Adrenal gland (tissue), 12 donors: ENCODE data around the gene NCR2. TPM values are rescaled to one million over a fixed set of nuclear protein-coding genes. Genes with fewer than 3 reads are reported as not detected.
A peak's percentile ranks its signal among the peaks of the same experiment; 100 is the strongest.

Source experiments
- DNase-seq, 7 donors: peaks; one replicate each; pipeline ENCODE4 v3.0.0-alpha.2; 2019 to 2020
- H3K27ac ChIP-seq, 5 donors: fragments of 200-600 bp; sonication (generic) in 4 of 5; 1 replicate in 3 of 5; 2 replicates in 2 of 5; pipeline versions ENCODE4 v1.5.1 to v1.8.0; 2016 to 2020; ENCODE audit warnings: mild to moderate bottlenecking in 1 of 5
- H3K27me3 ChIP-seq: fragments of 200-600 bp; 2 replicates; pipeline ENCODE4 v1.8.0; 2021
- H3K36me3 ChIP-seq, 2 donors: fragments of 200-600 bp; replicated peaks in 1 of 2; 1 replicate in 1 of 2; 2 replicates in 1 of 2; pipeline versions ENCODE4 v1.5.1 to v1.8.0; 2018 to 2022
- H3K4me1 ChIP-seq, 2 donors: fragments of 200-600 bp; replicated peaks in 1 of 2; 1 replicate in 1 of 2; 2 replicates in 1 of 2; pipeline versions ENCODE4 v1.5.1 to v1.8.0; 2018 to 2021
- H3K4me3 ChIP-seq, 4 donors: fragments of 200-600 bp; sonication (generic) in 3 of 4; one replicate each; pipeline ENCODE4 v1.5.1; 2016 to 2018
- H3K9me3 ChIP-seq, 3 donors: fragments of 200-600 bp; sonication (generic) in 1 of 3; replicated peaks in 1 of 3; 1 replicate in 2 of 3; 2 replicates in 1 of 3; pipeline versions ENCODE4 v1.5.1 to v1.8.0; 2016 to 2021
- CTCF ChIP-seq, 6 experiments: fragments of 450-650 bp in 4 of 6; fragments of 200-600 bp in 2 of 6; sonication (generic) in 1 of 6; IDR thresholded peaks; 1 replicate in 5 of 6; 2 replicates in 1 of 6; pipeline versions ENCODE4 v1.5.1 to v1.8.0; 2016 to 2021; ENCODE audit warnings: antibody characterized with exemption in 6 of 6, mild to moderate bottlenecking in 2 of 6, moderate library complexity in 1 of 6
- POLR2A ChIP-seq, 2 donors: fragments of 450-650 bp; IDR thresholded peaks; one replicate each; pipeline ENCODE4 v1.6.1; 2017; ENCODE audit warnings: antibody characterized with exemption in 2 of 2, mild to moderate bottlenecking in 2 of 2, moderate library complexity in 1 of 2
- WGBS, 4 donors: extraction: QIAGEN DNeasy Blood & Tissue Kit in 2 of 4; methylation state at CpG; one replicate each; pipeline versions ENCODE4 v1.1.5 to v1.1.7; 2013 to 2017; 5-methylcytosine and 5-hydroxymethylcytosine counted together
- intact Hi-C, 2 donors: fragments of 100-400 bp; cut with DNase I; formaldehyde crosslinking; loops; one replicate each; pipeline versions ENCODE4 v1.14.1 to v1.15.0; 2022 to 2023
- polyA plus RNA-seq, 3 donors: library from polyadenylated mRNA; stranded (reverse); fragments of 200-250 nt in 2 of 3; fragments of 350-450 nt in 1 of 3; fragmentation: Illumina TruSeq in 1 of 3; extraction: RNeasy Lipid Tissue Mini Kit (QIAGEN cat#74804) in 1 of 3; gene quantifications; one replicate each; pipeline ENCODE4 v1.2.3, GENCODE V29; 2013 to 2014
- total RNA-seq, 9 donors: library from RNA; depleted of rRNA in 4 of 9; stranded (reverse); fragments of >200 nt in 4 of 9; fragments of 120-200 nt in 1 of 9; fragmentation: NEBNext Ultra II Directional in 1 of 9; extraction: Animal tissue kit (Norgen Biotek cat#: 25700) in 1 of 9; gene quantifications; one replicate each; pipeline versions ENCODE4 v1.1.0 to v1.2.4, GENCODE V29; 2013 to 2023
- donor health status: healthy with polysubstance abuse.
- donor health status: Bipolar disorder and iron deficiency.
- donor health status: DM: yes; HTN: yes; CAD: no.
- donor health status: DM: no; HTN: no; CAD: no.
- donor health status: DM: no; HTN: no; CAD: no.
- donor health status: DM: yes; HTN: yes; CAD: no.

The NCR2 gene
- total and polyA plus RNA-seq, 12 donors = not detected

- peaks cover 0 to 5% of the 10 kb centered on the region in 2 donors for H3K4me1 ChIP-seq
- no peaks in the 10 kb centered on the region for H3K9me3 ChIP-seq
- no peak overlapping the region for H3K4me3 ChIP-seq
- peaks cover 22% of the 10 kb centered on the region for H3K27me3 ChIP-seq
- 74 to 82% (median 79%) methylated on average over 1 of the region's 1 CpG for WGBS, 4 donors
- TF ChIP-seq CTCF (IDR thresholded peaks at IDR 0.05) = no peak
- no peak for TF ChIP-seq POLR2A (IDR thresholded peaks at IDR 0.05)
- H3K36me3 ChIP-seq = no peaks in the 10 kb centered on the region
- no peak overlapping the region for H3K27ac ChIP-seq
- intact Hi-C loops = no loop called here
- DNase-seq = no peak
Observed at GRCh38 chr6:41315943-41316620, 19.3 kb upstream of the NCR2 start.

- 30 to 44% (median 35%) methylated on average over 8 to 9 of the region's 9 CpGs for WGBS, 4 donors
- TF ChIP-seq CTCF (IDR thresholded peaks at IDR 0.05) = no peak
- TF ChIP-seq POLR2A (IDR thresholded peaks at IDR 0.05) = no peak
- no peaks in the 10 kb centered on the region for H3K36me3 ChIP-seq
- H3K4me3 ChIP-seq = no peak overlapping the region
- peaks cover 15% of the 10 kb centered on the region for H3K27me3 ChIP-seq
- no peak overlapping the region for H3K27ac ChIP-seq
- H3K9me3 ChIP-seq = no peaks in the 10 kb centered on the region
- H3K4me1 ChIP-seq = peaks cover 0 to 5% of the 10 kb centered on the region in 2 donors
- intact Hi-C loops = no loop called here
- no peak for DNase-seq
Observed at GRCh38 chr6:41318261-41318653, 17.2 kb upstream of the NCR2 start.

GRCh38 chr6:41318654-41319565 lies 16.5 kb upstream of the NCR2 start:
- Histone ChIP-seq H3K4me1 (peaks cover 0 to 5% of the 10 kb centered on the region in 2 donors), H3K9me3 (no peaks in the 10 kb centered on the region), H3K36me3 (no peaks in the 10 kb centered on the region), H3K27ac (no peak overlapping the region), H3K27me3 (peaks cover 11% of the 10 kb centered on the region), H3K4me3 (peak overlapping the region in 1 of 4 donors; percentile 24)
- no peak for TF ChIP-seq POLR2A (IDR thresholded peaks at IDR 0.05)
- TF ChIP-seq CTCF (IDR thresholded peaks at IDR 0.05) = peak; percentile 98 to 99 (median 98)
- DNase-seq = peak; percentile 76 to 87 (median 80)
- 18 to 28% (median 20%) methylated on average over 27 to 33 of the region's 33 CpGs for WGBS, 4 donors
- intact Hi-C loops = no loop called here

- intact Hi-C loops = no loop called here
- no peak overlapping the region for H3K4me3 ChIP-seq
- H3K27me3 ChIP-seq = peaks cover 23% of the 10 kb centered on the region
- TF ChIP-seq CTCF (IDR thresholded peaks at IDR 0.05) (no peak), POLR2A (IDR thresholded peaks at IDR 0.05) (no peak)
- no peaks in the 10 kb centered on the region for H3K36me3 ChIP-seq
- H3K9me3 ChIP-seq = no peaks in the 10 kb centered on the region
- DNase-seq = no peak
- H3K27ac ChIP-seq = no peak overlapping the region
- H3K4me1 ChIP-seq = peaks cover 0 to 5% of the 10 kb centered on the region in 2 donors
- WGBS, 4 donors = 80 to 90% (median 85%) methylated on average over 4 of the region's 4 CpGs
Observed at GRCh38 chr6:41321183-41321582, 14.2 kb upstream of the NCR2 start.
